ENCODE data around the gene FAM237A. TPM values are rescaled to one million over a fixed set of nuclear protein-coding genes. Genes with fewer than 3 reads are reported as not detected.

Gene FAM237A
- total RNA-seq = not detected in 2 replicates

- intact Hi-C loops (cut with micrococcal nuclease) = no loop called here
These were observed at the start of gene FAM237A for GRCh38 chr2:206642075-206643025. Gene FAM237A (plus strand): TSS chr2:206642487. CDS start chr2:206644237, 1,750 bp downstream.

- intact Hi-C loops (cut with micrococcal nuclease) = no loop called here
These were observed 44.5 kb upstream of the FAM237A start for GRCh38 chr2:206597717-206598218.

- intact Hi-C loops (cut with micrococcal nuclease) = no loop called here
These were observed 39.0 kb upstream of the FAM237A start for GRCh38 chr2:206603243-206603642.

GRCh38 chr2:206610451-206610850 is 31.8 kb upstream of the FAM237A start:
- intact Hi-C loops (cut with micrococcal nuclease) = no loop called here

GRCh38 chr2:206611191-206611590 is 31.1 kb upstream of the FAM237A start:
- intact Hi-C loops (cut with micrococcal nuclease) = no loop called here

- intact Hi-C loops (cut with micrococcal nuclease) = no loop called here
These were observed 30.6 kb upstream of the FAM237A start for GRCh38 chr2:206611736-206612135.

GRCh38 chr2:206614811-206615210 is 27.5 kb upstream of the FAM237A start:
- intact Hi-C loops (cut with micrococcal nuclease) = no loop called here

- intact Hi-C loops (cut with micrococcal nuclease) = no loop called here
These were observed 26.7 kb upstream of the FAM237A start for GRCh38 chr2:206615417-206616089.

GRCh38 chr2:206616151-206616550 is 26.1 kb upstream of the FAM237A start:
- intact Hi-C loops (cut with micrococcal nuclease) = no loop called here

- intact Hi-C loops (cut with micrococcal nuclease) = no loop called here
These were observed 23.3 kb upstream of the FAM237A start for GRCh38 chr2:206619011-206619410.

- intact Hi-C loops (cut with micrococcal nuclease) = no loop called here
These were observed 16.2 kb upstream of the FAM237A start for GRCh38 chr2:206626108-206626507.

GRCh38 chr2:206627632-206628031 is 14.7 kb upstream of the FAM237A start:
- intact Hi-C loops (cut with micrococcal nuclease) = no loop called here

GRCh38 chr2:206631340-206631739 is 10.9 kb upstream of the FAM237A start:
- intact Hi-C loops (cut with micrococcal nuclease) = no loop called here

GRCh38 chr2:206635015-206635414 is 7.3 kb upstream of the FAM237A start:
- intact Hi-C loops (cut with micrococcal nuclease) = no loop called here

GRCh38 chr2:206639636-206640035 is 2.7 kb upstream of the FAM237A start:
- intact Hi-C loops (cut with micrococcal nuclease) = no loop called here

- intact Hi-C loops (cut with micrococcal nuclease) = no loop called here
These were observed 1.1 kb upstream of the FAM237A start for GRCh38 chr2:206641226-206641625.

- intact Hi-C loops (cut with micrococcal nuclease) = no loop called here
These were observed 5.7 kb downstream of the FAM237A start for GRCh38 chr2:206647985-206648384.

- intact Hi-C loops (cut with micrococcal nuclease) = no loop called here
These were observed 14.8 kb downstream of the FAM237A start for GRCh38 chr2:206657087-206657486.

- intact Hi-C loops (cut with micrococcal nuclease) = no loop called here
These were observed 23.0 kb downstream of the FAM237A start for GRCh38 chr2:206665251-206665650.

- intact Hi-C loops (cut with micrococcal nuclease) = no loop called here
These were observed 28.4 kb downstream of the FAM237A start for GRCh38 chr2:206670531-206671319.

GRCh38 chr2:206683546-206683945 is 41.3 kb downstream of the FAM237A start:
- intact Hi-C loops (cut with micrococcal nuclease) = no loop called here

Data from T-helper 2 cell treated with Interferon-gamma antibody and Interleukin-4, amounts not matched to agents 100 ng/mL and 5 ng/mL, for 36 hours (primary cell).